GF-D8 (cell line): ENCODE results near the gene MAPK11.

Experiments used
- DNase-seq: peaks from one replicate; lab custom pipeline; 2025; lab: John Stamatoyannopoulos, UW

MAPK11 gene

GRCh38 chr22:50269970-50270665 lies at the start of gene MAPK11:
Gene MAPK11 (minus strand): TSS chr22:50270380. CDS start chr22:50270292, 88 bp downstream.
- DNase-seq: no peak

GRCh38 chr22:50319503-50319951 lies 49.3 kb upstream of the MAPK11 start:
- DNase-seq: no peak

GRCh38 chr22:50318698-50319411 lies 48.7 kb upstream of the MAPK11 start:
- no peak for DNase-seq

- no peak for DNase-seq
Measured at GRCh38 chr22:50318356-50318697, 48.1 kb upstream of the MAPK11 start.

- DNase-seq: no peak
Measured at GRCh38 chr22:50317674-50318073, 47.5 kb upstream of the MAPK11 start.

- DNase-seq: no peak
Measured at GRCh38 chr22:50317178-50317577, 47.0 kb upstream of the MAPK11 start.

GRCh38 chr22:50316114-50317065 lies 46.2 kb upstream of the MAPK11 start:
- DNase-seq: no peak

GRCh38 chr22:50315289-50316113 lies 45.3 kb upstream of the MAPK11 start:
- no peak for DNase-seq

- peak; percentile 75 for DNase-seq
Measured at GRCh38 chr22:50314455-50315288, 44.5 kb upstream of the MAPK11 start.

GRCh38 chr22:50314081-50314454 lies 43.9 kb upstream of the MAPK11 start:
- no peak for DNase-seq

GRCh38 chr22:50313600-50313999 lies 43.4 kb upstream of the MAPK11 start:
- no peak for DNase-seq

- no peak for DNase-seq
Measured at GRCh38 chr22:50313021-50313420, 42.8 kb upstream of the MAPK11 start.

GRCh38 chr22:50312371-50312770 lies 42.2 kb upstream of the MAPK11 start:
- DNase-seq: no peak

GRCh38 chr22:50311606-50312351 lies 41.6 kb upstream of the MAPK11 start:
- DNase-seq: no peak

GRCh38 chr22:50310949-50311444 lies 40.8 kb upstream of the MAPK11 start:
- DNase-seq: no peak

- no peak for DNase-seq
Measured at GRCh38 chr22:50310031-50310722, 40.0 kb upstream of the MAPK11 start.

- no peak for DNase-seq
Measured at GRCh38 chr22:50309601-50309991, 39.4 kb upstream of the MAPK11 start.

GRCh38 chr22:50308986-50309600 lies 38.9 kb upstream of the MAPK11 start:
- DNase-seq: no peak

GRCh38 chr22:50308597-50308935 lies 38.4 kb upstream of the MAPK11 start:
- peak; percentile 80 for DNase-seq
